Bone marrow (tissue), 2 donors: Measurements from ENCODE around the gene RSU1.
"Not testable (repeated sequence)": the region's sequence is repeated elsewhere in the genome, so short reads cannot be mapped to it uniquely, and the experiment has no call there.

Experiments
- DNase-seq, 2 donors: peaks; one replicate each; lab custom pipeline; 2025; lab: John Stamatoyannopoulos, UW

The RSU1 gene

DNA sequence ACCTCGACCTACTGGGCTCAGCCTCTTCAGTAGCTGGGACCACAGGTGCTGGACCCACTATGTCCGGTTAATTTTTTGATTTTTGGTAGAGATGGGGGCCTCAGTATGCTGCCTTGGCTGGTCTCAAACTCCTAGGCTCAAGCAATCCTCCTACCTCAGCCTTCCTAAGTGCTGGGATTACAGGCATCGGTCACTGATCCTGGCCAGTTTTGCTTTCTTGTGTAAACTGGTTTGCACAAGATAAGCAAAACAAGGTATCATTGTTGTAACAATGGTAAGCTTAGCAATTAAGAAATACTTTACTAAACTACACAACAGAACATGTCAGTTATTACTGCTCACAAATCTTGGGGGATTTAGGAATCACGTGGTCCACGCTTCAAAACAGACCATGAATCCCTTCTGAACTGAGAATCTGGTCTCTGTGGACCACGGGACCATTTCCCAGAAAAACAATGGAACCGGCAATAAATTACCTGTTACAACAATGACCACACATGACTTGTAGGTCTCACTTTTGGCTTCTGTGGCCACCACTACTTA lies 36.8 kb downstream of the RSU1 start:
- DNase-seq: no peak

DNA sequence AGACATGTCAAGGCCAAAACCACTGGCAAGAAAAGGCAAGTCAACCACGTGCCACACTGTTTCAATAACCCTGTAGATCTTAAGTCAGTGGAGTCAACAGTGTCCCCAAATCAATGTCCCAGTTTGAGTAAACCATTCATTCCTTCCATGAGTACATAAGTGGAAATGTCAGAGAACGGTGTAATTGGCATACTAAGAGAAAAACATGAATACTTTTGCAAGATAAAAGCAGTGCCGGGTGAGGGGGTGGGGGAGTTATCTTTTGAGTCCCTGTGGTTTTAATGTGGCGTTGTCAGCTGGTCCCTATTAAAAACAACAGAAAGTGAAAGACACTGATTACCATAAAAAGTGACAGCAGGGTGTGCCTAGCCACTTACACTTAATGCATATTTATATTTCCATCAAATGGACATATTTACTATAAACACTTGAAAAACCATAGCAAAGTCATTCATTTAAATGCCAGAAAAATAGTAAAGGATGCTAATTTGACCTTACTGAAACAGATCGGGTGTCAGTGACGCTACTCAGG lies 37.8 kb downstream of the RSU1 start:
- DNase-seq: no peak

DNA sequence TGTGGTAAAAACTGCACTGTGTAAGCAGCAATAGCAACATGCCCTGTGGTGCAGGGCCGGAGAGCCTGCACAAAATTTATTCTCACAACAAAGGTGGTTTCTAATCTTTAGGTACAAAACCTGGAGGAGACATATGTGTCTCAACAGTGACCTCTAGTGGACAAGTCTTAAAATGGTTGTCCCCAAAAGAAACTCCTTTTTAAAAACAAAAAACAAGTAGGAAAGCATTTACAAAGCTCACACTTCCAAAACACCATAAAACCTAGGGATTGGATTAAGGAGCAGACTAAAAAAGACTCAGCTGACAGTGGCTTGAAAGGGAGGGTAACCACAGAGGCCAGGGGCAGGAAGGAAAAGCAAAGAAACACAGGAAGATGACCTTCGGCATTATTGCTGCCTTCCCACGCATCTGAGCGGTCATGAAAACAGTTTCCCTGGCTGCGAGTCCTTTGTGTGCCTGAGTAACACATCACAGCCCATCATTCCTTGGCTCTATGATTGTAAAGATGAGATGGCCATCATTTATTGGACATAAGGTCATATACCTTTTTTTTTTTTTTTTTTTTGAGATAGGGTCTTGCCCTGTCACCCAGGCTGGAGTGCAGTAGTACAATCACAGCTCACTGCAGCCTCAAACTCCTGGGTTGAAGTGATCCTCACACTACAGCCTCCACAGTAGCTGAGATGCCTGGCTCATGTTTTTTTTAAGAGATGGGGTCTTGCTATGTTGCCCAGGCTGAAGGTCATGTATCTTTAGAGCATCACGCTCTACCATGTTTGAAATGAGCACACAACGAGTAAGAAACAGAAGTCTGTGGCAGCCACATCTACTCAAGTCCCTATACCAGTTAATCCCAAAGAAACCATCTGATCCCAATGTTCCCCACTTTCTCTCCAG lies 39.5 kb downstream of the RSU1 start:
- peak in 1 of 2 donors; percentile 25 for DNase-seq

DNA sequence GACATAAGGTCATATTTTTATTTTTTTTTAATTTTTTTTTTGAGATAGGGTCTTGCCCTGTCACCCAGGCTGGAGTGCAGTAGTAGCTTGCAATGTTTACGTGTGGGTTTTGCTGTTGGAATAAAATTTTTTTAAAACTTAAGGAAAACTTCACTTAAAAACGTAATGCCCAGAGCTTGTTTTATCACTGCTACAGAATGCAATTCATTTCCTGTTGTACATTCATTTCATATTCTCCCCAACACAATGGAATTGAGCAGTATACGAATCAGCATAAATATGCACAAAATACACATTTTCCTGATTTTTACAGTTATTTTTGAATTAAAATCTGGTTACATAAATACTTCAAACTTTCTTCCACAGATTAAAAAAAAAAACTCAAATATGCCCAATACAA lies 40.3 kb downstream of the RSU1 start:
- DNase-seq: no peak

DNA sequence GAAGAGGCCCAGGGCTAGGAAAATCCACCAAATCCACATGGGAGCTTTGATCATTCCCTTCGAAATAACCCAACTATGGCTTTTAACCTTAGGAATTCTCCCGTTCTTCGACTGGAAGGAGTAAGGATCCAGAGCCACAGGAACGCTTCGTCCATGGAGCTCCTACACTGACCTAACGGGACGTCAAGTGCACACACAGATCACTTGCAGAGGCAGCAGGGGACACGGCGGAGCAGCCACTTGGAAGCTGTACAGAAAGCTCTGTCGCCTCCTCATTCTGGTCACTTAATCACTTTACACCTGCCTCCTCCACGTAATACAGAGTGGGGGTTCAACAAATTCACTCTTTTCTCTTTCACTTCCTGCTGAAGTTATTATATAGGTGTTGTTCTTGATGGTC lies 43.9 kb downstream of the RSU1 start:
- no peak for DNase-seq

DNA sequence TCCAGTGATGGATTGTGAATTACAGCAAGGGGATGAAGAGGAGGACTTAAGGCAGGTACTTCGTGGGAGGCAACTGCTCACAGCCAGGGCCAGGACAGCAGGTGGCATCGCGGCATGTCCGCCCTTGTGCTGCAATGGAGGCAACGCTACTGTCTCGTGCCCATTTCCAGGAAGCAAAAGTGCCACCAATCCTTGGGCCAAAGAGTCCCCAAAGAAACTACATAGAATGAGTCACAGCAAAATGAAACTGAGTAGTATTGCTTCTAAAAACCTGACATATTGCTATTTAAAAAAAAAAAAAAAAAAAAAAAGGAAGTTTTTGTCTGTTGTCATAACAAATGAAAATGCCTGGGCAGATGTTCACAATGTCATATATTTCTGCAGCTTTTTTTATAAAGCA lies 46.6 kb downstream of the RSU1 start:
- DNase-seq: peak in 1 of 2 donors; percentile 36

DNA sequence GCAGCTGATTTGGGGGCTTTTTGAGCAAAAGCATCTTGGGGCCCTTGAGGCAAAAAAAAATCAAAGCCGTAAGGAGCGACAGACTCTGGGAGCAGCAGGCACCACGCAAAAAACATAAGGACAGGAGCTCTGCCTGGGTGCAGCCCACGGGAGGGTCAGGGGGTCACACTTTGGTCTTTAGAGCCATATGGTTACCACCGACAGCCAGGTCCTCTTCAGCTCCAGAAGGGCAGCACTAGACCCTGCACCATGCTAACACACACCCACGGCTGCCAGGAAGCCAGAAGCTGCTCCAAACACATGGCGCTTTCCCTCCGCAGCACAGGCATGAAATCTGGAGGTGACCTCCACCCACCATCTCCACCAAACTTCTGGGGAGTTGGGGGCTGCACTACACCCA lies 47.1 kb downstream of the RSU1 start:
- DNase-seq: no peak

DNA sequence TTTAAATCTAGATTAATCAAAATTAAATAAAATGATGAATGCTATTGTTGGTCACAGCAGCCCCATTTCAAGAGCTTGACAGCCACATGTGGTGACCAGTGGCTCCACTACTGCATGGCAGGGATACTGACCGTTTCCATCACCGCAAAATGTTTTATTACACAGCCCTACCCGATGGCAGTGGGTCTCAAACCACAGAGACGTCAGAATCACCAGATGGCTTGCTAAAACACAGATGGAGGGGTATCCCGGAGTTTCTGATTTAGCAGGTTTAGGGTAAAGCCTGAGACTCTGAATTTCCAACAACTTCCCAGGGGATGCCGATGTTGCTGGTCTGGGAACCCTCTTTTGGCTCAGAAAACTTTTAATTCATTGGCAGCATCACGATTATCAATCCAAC lies 47.9 kb downstream of the RSU1 start:
- DNase-seq: no peak

DNA sequence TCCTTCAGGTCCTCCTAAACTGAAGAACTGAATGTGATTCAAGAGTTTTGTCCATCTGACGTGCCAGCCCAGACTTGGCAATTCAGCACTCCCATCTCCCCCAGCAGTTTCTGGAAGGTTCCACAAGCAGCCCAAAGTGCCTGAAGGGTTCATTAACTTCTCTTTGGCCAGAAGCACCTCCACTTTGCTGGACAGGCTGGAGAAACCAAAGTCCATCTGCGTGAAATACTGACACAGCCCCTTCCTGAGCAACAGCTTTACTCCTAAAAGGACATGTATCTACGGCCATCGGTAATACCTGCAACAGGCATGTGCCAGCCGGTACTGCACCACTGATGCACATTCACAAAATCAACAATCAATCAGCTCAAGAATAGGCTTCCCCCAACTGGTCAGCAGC lies 48.5 kb downstream of the RSU1 start:
- DNase-seq: no peak

DNA sequence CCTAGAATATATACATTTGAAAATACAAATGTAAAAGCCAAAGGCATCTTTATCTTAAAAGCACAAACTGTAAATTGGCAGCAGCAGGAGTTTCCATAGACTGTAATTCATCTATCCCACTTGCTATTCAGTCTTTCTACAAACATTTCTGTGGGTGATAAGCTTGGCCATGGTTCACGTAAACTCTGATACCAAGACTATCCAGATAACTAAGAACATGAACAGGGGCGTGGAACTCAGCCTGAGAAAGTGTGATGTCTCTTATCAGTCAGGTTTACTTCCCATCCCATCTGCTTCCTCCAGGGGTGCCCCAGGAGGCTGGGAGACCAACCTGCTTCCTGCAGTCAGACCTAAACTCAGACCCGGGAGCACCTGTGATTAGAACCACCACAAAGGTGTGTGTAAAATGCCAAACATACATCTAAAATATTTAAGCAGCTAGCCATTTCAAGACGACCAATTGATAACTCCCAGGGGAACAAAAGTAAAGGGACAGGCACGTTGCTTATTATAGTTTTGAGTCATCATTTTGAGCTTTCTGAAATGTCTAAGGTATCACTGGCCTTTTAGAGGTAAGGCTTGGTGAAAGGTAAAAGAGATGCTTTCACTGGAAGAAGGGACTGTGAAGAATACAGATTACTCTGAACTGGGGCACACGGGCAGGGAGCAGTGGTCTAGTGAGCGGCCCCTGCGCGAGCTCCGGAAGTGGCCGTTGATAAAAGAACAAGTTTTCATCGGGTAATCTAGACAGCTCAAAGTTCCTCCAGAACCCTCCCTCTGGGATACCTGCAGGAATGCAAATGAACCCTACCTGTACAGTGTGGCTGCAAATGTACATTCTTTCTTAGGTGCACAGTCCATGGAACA lies 51.5 kb downstream of the RSU1 start:
- no peak for DNase-seq

DNA sequence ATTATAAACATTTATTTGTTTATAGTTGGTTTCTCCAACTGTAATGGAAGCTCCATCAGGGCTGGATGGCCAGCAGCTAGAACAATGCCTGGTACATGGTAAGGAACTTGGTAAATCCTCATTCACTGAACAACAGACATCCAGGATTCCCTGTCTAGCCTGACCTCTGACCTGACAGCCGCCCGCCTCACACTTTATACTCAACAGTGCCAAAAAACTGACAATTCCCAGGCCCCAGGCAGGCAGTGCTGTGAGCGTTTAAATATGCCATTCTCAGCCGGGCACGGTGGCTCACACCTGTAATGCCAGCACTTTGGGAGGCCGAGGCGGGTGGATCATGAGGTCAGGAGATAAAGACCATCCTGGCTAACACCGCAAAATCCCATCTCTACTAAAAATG lies 55.9 kb downstream of the RSU1 start:
- DNase-seq: no peak

DNA sequence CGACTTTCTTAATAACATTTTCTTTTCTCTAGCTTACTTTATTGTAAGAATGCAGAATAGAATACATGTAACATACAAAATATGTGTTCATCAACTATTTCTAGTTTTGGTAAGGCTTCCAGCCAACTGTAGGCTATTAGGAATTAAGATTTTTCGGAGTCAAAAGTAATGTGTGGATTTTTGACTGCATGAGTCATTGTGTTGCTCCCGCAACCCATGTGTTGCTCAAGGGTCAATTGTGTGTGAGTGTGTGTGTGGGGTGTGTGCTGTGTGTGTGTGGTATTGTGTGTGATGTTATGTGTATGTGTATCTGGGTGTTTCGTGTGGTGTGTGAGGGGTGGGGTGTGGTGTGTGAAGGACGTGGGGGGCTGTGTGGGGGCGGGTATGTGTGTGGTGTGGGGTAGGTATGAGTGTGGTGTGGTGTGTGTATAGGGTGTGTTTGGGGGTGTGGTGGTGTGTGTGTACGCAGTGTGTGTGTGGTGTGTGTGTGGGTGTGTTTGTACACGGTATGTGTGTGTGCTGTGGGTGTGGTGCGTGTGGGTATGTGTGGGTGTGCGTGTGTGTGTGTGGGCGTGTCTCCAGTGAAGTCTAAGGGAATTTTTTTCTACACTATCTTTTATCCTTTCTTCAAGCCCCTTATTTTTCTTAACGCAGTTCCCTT lies 60.5 kb downstream of the RSU1 start:
- no peak for DNase-seq

DNA sequence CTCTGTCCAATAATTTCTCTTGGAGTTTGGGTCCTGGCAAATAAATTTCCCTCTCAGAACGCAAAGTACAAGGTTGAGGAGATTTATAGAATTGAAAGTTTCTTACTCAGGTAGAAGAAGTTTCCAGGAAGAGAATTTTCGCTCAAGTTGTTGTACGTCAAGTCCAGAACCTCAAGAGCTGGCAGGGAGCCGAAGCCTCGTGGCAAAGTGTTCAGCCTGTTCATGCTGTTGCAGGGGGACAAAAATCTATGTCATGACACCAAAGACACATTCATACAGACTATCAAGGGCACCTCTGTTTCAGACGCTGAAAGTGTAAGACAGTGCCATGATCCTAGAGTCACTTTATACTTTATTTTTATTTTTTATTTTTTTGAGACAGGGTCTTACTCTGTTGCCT lies 62.5 kb downstream of the RSU1 start:
- DNase-seq: no peak

DNA sequence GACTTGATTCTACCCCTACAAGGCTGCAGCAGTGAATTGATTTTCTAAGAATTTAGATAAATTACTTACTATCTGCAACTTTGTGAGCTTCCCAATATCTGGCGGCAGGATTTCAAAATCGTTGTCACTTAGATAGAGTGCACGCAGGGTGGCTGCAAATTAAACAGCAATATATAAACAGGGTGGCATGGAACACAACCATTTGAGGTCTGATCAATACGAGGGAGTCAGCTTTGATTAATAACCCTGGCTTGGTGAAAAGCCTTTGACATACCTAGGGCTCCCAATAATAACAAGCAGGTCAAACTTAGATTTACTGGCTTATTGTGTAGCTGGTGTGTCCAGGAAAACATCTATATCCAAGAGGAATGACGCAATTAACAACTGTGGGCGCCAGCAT lies 64.4 kb downstream of the RSU1 start:
- not testable (repeated sequence) for DNase-seq

DNA sequence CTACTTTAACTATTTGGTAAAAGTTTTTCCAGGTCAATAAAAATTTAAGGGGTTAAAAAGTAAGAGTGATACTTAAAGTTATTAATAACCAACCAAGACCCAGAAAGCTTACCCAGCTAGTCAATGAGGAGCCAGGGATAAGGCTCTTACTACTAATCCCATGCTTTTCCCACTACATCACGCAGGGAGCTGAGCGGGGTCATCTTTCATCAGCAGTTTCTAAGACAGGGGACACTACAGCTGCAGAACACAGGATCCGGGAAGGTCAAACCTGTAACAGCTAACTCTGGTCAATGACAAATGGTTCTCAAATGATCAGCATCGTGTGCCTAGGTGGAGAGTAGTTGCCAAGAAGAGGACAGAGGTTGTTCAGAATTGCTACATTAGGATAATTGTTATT lies 65.1 kb downstream of the RSU1 start:
- DNase-seq: no peak

DNA sequence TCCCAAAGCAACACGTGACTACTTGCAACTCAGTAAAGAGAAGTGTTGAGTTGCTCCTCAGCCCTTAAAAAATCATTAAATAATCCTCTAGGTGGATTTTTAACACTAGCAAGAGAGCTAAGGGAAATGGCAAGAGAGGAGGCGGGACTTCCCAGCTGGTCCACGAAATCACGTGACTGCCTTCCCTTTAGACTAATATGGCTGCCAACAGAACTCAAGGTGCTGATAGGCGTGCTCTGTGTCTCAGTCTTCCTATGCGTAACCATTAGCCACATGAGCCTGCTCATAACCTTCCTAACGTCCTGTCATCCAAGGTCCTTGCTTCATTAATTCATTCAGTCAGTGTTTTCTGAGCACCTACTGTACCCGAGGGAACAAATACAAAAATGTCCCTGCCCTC lies 66.0 kb downstream of the RSU1 start:
- DNase-seq: no peak

DNA sequence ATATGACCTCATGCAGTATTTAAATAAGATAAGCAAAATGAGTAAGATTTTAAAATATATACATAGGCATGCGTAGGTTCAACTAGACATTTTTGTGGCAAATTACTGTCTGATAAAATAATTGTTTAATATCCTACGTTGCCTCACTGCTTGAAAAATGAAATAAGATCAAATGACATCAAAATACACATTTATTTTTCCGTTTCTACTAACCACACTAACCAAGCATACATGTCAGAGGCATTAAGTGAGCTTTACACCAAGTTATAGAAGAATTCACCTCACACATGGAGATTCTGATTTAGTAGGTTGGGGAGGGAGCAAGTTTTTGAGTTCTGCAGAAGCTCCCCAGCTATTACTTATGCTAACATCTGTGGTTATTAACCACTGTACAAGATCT lies 66.8 kb downstream of the RSU1 start:
- DNase-seq: no peak

DNA sequence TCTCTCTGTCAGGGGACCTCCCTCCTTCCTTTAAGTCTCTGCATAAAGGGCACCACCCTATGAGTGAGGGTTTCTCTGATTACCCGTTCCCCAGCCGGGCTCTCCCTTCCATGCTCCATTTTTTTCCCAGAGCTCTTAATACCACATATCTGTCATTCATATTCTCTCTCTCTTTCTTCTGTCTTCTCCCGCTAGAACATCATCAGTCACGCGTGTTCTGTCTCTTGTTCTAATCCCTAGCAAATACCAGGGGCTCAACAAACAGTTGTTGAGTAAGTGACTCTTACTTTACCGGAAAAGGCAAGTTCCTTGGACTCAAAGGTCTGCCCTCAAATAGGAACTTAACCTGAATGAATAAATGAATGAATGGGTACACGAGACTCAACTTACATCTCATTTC lies 68.5 kb downstream of the RSU1 start:
- DNase-seq: no peak

DNA sequence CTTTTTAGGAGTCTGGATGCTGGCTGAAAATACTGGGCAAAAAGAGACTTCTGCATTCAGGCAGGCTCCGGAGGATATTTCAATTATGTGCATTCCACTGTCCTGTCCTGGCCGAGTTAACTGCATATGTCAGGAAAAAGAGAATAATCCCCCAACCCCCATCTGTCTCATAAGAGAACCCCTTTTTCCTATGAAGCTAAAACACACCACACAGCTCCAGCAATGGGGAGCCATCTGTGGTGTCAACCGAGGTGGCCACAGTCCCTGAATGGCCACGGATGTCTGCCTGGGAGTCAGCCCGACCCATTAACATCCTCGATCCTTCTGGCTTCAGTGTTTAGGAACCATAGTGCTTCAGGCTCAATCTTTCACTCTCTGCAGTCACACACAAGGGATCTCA lies 70.4 kb downstream of the RSU1 start:
- DNase-seq: no peak

DNA sequence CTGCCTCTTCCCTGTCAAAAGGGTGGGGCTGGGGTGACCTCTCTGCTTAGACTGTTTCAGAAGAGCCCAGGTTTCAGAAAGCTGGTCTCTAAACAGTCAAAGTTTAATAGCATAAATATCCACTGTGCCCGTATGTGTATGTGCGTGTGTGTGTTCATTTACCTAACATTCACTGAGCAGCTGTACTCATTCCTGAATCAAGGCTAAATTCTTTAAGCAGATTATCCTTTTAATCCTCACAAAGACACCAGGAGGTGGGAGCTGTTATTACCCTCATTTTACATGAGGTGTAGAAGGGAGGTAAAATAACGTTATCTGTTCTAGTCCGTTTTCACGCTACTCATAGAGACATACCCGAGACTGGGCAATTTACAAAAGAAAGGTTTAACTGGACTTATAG lies 72.2 kb downstream of the RSU1 start:
- DNase-seq: no peak

DNA sequence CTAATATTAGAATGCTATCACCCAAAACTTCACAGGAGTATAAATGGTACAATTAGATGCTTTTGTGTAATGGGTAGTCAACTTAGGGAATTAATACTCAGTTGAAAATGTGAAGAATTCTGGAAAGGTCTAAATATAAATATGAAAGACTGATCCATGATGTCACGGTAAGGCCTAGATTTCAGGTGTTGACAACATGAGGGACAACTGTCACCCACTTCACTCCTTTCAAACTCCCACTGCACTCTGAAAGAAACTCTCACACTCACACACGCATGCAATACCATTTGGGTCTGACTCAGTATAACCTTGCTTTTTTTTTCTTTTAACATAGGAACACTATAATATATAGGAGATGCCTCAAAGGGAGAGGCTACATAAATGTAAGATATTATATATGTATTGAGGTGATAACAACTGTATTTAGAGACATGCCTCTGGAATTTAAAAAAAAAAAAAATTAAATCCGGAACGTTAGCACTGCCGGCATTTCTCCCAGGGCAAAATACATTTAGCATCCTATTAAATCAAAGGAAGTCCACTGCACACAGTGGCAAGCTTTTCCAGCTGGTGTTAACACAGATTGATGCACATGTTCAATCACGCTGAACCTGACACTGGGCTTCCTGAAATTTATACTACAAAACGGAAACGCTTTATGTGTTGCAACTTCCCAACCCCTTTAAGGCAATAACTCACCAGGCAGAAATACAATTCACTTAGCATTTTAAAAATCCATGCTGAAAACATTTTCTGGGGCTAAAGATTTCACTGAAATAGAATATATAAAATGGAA lies 74.9 kb downstream of the RSU1 start:
- peak in 1 of 2 donors; percentile 34 for DNase-seq
